Neural progenitor cell (in vitro differentiated cells): Measurements from ENCODE around the gene COPS2. TPM values are rescaled to one million over a fixed set of nuclear protein-coding genes. Genes with fewer than 3 reads are reported as not detected.

Experiments
- DNase-seq: peaks from one replicate; pipeline ENCODE4 v3.0.0-alpha.2; 2016; ENCODE audit warnings: low spot score
- H2AFZ ChIP-seq: fragments of 200-600 bp; sonication (generic); replicated peaks from 2 replicates; pipeline ENCODE4 v1.6.1; 2016; ENCODE audit warnings: antibody characterized with exemption
- H3F3A ChIP-seq: fragments of 200-600 bp; sonication (generic); 2 replicates; pipeline ENCODE4 v1.6.1; 2016; ENCODE audit warnings: antibody characterized with exemption, low read depth
- H3K27ac ChIP-seq: fragments of 200-600 bp; sonication (generic); 2 replicates; pipeline ENCODE4 v1.5.1; 2016; ENCODE audit warnings: mild to moderate bottlenecking
- H3K27me3 ChIP-seq: fragments of 200-600 bp; sonication (generic); 2 replicates; pipeline ENCODE4 v1.6.1; 2016; ENCODE audit warnings: mild to moderate bottlenecking, moderate library complexity
- H3K36me3 ChIP-seq: fragments of 200-600 bp; sonication (generic); 2 replicates; pipeline ENCODE4 v1.5.1; 2016
- H3K4me1 ChIP-seq: fragments of 200-600 bp; sonication (generic); 2 replicates; pipeline ENCODE4 v1.6.1; 2016; ENCODE audit warnings: mixed run types
- H3K4me2 ChIP-seq: fragments of 200-600 bp; sonication (generic); 2 replicates; pipeline ENCODE4 v1.6.1; 2016
- H3K4me3 ChIP-seq: fragments of 200-600 bp; sonication (generic); 2 replicates; pipeline ENCODE4 v1.5.1; 2016
- H3K79me2 ChIP-seq: fragments of 200-600 bp; sonication (generic); 2 replicates; pipeline ENCODE4 v1.6.1; 2016; ENCODE audit warnings: low read depth
- H3K9ac ChIP-seq: fragments of 200-600 bp; sonication (generic); 2 replicates; pipeline ENCODE4 v1.6.1; 2016
- H3K9me3 ChIP-seq: fragments of 200-600 bp; sonication (generic); 2 replicates; pipeline ENCODE4 v1.5.1; 2016; ENCODE audit warnings: low read depth
- H4K20me1 ChIP-seq: fragments of 200-600 bp; sonication (generic); 2 replicates; pipeline ENCODE4 v1.6.1; 2016; ENCODE audit warnings: low read depth
- H3K27ac Mint-ChIP-seq: 3 replicates; pipeline ENCODE4 v1.8.0; 2021; ENCODE audit warnings: mixed read lengths
- H3K27me3 Mint-ChIP-seq: 2 replicates; pipeline ENCODE4 v1.8.0; 2022; ENCODE audit warnings: low read depth, mild to moderate bottlenecking, inconsistent platforms, moderate library complexity, mixed read lengths; ENCODE audit not compliant: insufficient read depth
- H3K36me3 Mint-ChIP-seq: 3 replicates; pipeline ENCODE4 v1.8.0; 2021; ENCODE audit warnings: mixed read lengths
- H3K4me1 Mint-ChIP-seq: 3 replicates; pipeline ENCODE4 v1.8.0; 2021; ENCODE audit warnings: mixed read lengths
- H3K4me3 Mint-ChIP-seq: 3 replicates; pipeline ENCODE4 v1.8.0; 2021; ENCODE audit warnings: mild to moderate bottlenecking, moderate library complexity, mixed read lengths
- H3K9me3 Mint-ChIP-seq: 3 replicates; pipeline ENCODE4 v1.8.0; 2020; ENCODE audit warnings: mixed read lengths
- CTCF ChIP-seq: fragments of 200-600 bp; sonication (generic); IDR thresholded peaks from 2 replicates; pipeline ENCODE4 v1.5.1; 2017; ENCODE audit warnings: antibody characterized with exemption, mild to moderate bottlenecking
- EZH2 ChIP-seq: fragments of 200-600 bp; sonication (generic); IDR thresholded peaks from 2 replicates; pipeline ENCODE4 v1.6.1; 2017; ENCODE audit warnings: antibody characterized with exemption, mild to moderate bottlenecking, moderate library complexity
- EZH2phosphoT487 ChIP-seq: fragments of 200-600 bp; sonication (generic); IDR thresholded peaks from 2 replicates; pipeline ENCODE4 v1.6.1; 2017; ENCODE audit warnings: antibody characterized with exemption
- total RNA-seq: library from RNA; depleted of rRNA; stranded (reverse); fragments of >200 nt; gene quantifications from 2 replicates; pipeline ENCODE4 v1.2.3, GENCODE V29; 2015; ENCODE audit warnings: low replicate concordance

COPS2 gene
- total RNA-seq, 1 donor from 2014 or later = 163 TPM

- Mint-ChIP-seq H3K36me3 (no peaks in the 10 kb centered on the region), H3K4me1 (no peaks in the 10 kb centered on the region), H3K9me3 (no peaks in the 10 kb centered on the region), H3K4me3 (no peak overlapping the region), H3K27me3 (no peaks in the 10 kb centered on the region), H3K27ac (no peak overlapping the region)
- H3K9me3 ChIP-seq = no peaks in the 10 kb centered on the region
- no peak overlapping the region for H2AFZ ChIP-seq
- H3K27ac ChIP-seq = peak overlapping the region; percentile 9
- H3K36me3 ChIP-seq = peaks cover 3% of the 10 kb centered on the region
- H3K4me3 ChIP-seq = no peak overlapping the region
- no peak for DNase-seq
- no peaks in the 10 kb centered on the region for H3K79me2 ChIP-seq
- TF ChIP-seq CTCF (no peak), EZH2phosphoT487 (no peak), EZH2 (no peak)
- H3K27me3 ChIP-seq = no peaks in the 10 kb centered on the region
- no peaks in the 10 kb centered on the region for H4K20me1 ChIP-seq
- H3F3A ChIP-seq = no peaks in the 10 kb centered on the region
- H3K4me1 ChIP-seq = no peaks in the 10 kb centered on the region
- H3K9ac ChIP-seq = no peak overlapping the region
- H3K4me2 ChIP-seq = no peak overlapping the region
These were observed 33.5 kb downstream of the COPS2 start for GRCh38 chr15:49121901-49122300.

- Mint-ChIP-seq H3K4me1 (no peaks in the 10 kb centered on the region), H3K27ac (no peak overlapping the region), H3K9me3 (no peaks in the 10 kb centered on the region), H3K4me3 (no peak overlapping the region), H3K36me3 (no peaks in the 10 kb centered on the region), H3K27me3 (no peaks in the 10 kb centered on the region)
- Histone ChIP-seq H3K36me3 (no peaks in the 10 kb centered on the region), H3K4me1 (no peaks in the 10 kb centered on the region), H3K79me2 (no peaks in the 10 kb centered on the region), H3K27me3 (no peaks in the 10 kb centered on the region), H3K4me3 (no peak overlapping the region), H3K4me2 (no peak overlapping the region), H3K9ac (no peak overlapping the region), H4K20me1 (no peaks in the 10 kb centered on the region), H3K27ac (no peak overlapping the region), H3K9me3 (no peaks in the 10 kb centered on the region), H3F3A (no peaks in the 10 kb centered on the region), H2AFZ (no peak overlapping the region)
- TF ChIP-seq EZH2 (no peak), EZH2phosphoT487 (no peak), CTCF (no peak)
- no peak for DNase-seq
These were observed 34.6 kb downstream of the COPS2 start for GRCh38 chr15:49120832-49121231.

- H4K20me1 ChIP-seq = no peaks in the 10 kb centered on the region
- Mint-ChIP-seq H3K27ac (no peak overlapping the region), H3K27me3 (no peaks in the 10 kb centered on the region), H3K36me3 (peaks cover 18% of the 10 kb centered on the region), H3K4me3 (no peak overlapping the region), H3K4me1 (no peaks in the 10 kb centered on the region), H3K9me3 (peaks cover 11% of the 10 kb centered on the region)
- TF ChIP-seq EZH2 = no peak
- TF ChIP-seq CTCF = no peak
- no peak for TF ChIP-seq EZH2phosphoT487
- H3K4me2 ChIP-seq = no peak overlapping the region
- H3K4me3 ChIP-seq = no peak overlapping the region
- no peaks in the 10 kb centered on the region for H3K27me3 ChIP-seq
- peaks cover 22% of the 10 kb centered on the region for H3K36me3 ChIP-seq
- no peak overlapping the region for H2AFZ ChIP-seq
- no peak for DNase-seq
- no peaks in the 10 kb centered on the region for H3K4me1 ChIP-seq
- H3F3A ChIP-seq = no peaks in the 10 kb centered on the region
- no peak overlapping the region for H3K9ac ChIP-seq
- no peak overlapping the region for H3K27ac ChIP-seq
- H3K9me3 ChIP-seq = peaks cover 11% of the 10 kb centered on the region
- H3K79me2 ChIP-seq = no peaks in the 10 kb centered on the region
These were observed 39.1 kb downstream of the COPS2 start for GRCh38 chr15:49116108-49116857.
